Kasumi-1 (cell line): ENCODE measurements around the gene ATG16L2.

Experiments used
- DNase-seq, 2 experiments: peaks; one replicate each; lab custom pipeline; 2025; lab: John Stamatoyannopoulos, UW

Gene ATG16L2, protein sequence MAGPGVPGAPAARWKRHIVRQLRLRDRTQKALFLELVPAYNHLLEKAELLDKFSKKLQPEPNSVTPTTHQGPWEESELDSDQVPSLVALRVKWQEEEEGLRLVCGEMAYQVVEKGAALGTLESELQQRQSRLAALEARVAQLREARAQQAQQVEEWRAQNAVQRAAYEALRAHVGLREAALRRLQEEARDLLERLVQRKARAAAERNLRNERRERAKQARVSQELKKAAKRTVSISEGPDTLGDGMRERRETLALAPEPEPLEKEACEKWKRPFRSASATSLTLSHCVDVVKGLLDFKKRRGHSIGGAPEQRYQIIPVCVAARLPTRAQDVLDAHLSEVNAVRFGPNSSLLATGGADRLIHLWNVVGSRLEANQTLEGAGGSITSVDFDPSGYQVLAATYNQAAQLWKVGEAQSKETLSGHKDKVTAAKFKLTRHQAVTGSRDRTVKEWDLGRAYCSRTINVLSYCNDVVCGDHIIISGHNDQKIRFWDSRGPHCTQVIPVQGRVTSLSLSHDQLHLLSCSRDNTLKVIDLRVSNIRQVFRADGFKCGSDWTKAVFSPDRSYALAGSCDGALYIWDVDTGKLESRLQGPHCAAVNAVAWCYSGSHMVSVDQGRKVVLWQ

GRCh38 chr11:72814286-72815109 is at the start of gene ATG16L2:
TSS of gene ATG16L2 (plus strand) at chr11:72814411. CDS start at chr11:72814446, 35 bp downstream.
- peak; percentile 61 to 69 for DNase-seq

DNA sequence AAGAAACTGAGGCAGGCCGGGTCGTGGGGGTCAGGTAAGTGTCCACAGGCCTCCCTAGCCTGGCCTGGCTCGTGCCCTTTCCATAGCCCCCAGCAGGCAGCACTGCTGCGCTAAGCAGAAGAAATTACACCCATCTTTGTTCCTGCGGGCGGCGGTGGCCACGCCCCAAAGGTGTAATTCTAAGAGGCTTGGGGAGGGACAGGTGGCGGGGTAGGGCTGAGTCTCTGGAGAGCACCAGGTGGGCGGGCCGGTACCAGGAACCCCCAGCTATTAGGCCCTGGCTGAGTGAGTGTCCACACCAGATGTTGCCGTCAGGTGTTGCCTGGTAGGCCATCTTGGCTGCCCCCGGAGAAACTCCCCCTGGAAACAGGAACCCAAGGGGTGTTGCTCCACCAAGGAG is 49.7 kb upstream of the ATG16L2 start:
- no peak for DNase-seq

DNA sequence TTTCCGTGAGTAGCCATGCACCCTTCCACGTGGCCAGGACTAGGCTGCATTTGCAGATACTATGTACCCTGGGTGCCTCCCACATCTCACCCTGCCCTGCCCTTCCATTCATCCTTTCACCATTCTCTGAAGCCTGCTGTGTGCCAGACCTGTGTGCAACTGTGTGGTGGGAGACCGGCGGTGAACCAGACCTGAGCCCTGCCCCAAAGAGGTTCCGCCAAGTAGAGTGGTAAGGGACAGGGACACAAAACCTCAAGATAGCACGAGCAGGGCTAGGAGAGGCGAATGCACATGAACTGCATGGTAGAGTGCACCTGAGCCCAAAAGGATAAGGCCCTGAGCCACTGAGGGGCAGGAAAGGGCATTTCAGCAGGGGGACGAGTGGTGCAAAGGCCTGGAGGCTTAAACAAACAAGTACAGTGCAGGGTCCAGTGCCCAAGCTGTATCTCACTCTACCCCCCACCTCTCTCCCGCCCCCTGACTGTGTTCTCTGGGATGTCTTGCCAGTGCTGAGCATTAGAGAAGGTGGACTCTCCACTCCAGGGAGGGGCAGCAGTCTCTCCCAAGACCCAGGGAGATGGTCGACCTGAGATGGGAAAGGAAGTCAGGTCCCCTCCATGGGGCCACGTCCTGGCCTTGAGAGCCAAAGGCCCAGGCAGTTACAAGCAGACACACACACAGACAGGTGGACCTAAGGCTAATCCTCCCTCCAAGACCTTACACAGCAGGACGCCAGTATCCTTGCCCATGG is 47.9 kb upstream of the ATG16L2 start:
- no peak for DNase-seq

DNA sequence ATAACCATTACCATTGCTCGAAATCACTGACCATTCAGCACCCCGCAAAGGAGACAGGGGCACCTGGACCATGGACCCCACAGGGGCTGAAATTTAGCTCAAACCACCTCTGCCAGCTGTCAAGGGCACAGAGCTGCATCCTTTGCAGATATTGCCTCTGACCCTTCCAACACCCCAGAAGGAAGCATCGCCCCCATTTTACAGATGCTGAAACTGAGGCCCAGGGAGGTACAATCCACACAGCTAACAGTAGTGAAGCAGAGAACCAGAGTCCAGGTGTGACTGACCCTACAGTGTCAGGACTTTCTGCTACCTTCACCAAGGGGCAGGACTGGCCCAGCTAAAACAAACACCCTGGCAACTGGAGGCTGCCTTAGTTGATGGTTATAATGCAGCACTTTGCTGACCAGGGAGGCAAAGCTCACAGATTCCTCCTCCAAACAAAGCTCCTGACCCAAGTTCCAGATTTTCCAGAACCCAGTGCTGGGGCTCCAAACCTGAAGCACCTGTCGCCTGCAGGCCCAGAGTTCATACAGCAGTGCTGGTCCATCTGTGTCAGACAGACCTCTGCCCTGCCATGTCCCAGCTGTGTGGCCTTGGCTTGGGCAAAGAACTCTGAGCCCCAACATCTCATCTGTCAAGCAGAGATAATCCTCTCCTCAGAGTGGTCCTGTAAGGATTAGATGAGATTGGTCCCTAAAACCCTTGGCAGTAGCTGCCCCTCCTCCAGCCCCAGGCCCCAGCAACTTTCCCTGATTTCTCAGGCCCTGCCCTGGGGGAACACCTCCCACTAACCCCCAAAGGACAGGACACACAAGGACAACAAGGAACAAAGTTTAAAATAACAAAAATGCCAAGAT is 46.8 kb upstream of the ATG16L2 start:
- no peak for DNase-seq

GRCh38 chr11:72768581-72768980 is 45.6 kb upstream of the ATG16L2 start:
- no peak for DNase-seq

GRCh38 chr11:72769680-72770079 is 44.5 kb upstream of the ATG16L2 start:
- DNase-seq: no peak

GRCh38 chr11:72770799-72771198 is 43.4 kb upstream of the ATG16L2 start:
- DNase-seq: no peak

DNA sequence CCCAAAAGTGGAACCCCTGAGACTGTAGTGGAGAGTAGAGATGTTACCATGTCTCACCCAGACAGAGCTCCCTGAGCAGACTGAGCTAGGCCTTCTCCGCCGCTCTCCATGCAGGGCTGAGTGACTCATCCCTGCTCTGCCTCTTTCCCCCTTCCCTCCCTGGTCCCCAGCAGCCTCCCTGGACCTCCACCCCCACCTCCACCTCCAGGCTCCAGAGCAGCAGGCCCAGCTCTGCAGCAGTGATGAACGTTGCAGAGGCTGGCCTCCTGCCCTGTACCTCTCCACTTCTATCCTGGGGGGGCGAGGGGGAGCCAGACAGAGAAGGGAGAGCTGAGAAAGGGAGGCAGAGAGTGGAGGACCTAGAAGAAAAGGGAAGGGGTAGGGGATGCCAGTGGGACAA is 42.7 kb upstream of the ATG16L2 start:
- DNase-seq: peak; percentile 18 to 25

- no peak for DNase-seq
These were observed 42.2 kb upstream of the ATG16L2 start for GRCh38 chr11:72772059-72772458.

DNA sequence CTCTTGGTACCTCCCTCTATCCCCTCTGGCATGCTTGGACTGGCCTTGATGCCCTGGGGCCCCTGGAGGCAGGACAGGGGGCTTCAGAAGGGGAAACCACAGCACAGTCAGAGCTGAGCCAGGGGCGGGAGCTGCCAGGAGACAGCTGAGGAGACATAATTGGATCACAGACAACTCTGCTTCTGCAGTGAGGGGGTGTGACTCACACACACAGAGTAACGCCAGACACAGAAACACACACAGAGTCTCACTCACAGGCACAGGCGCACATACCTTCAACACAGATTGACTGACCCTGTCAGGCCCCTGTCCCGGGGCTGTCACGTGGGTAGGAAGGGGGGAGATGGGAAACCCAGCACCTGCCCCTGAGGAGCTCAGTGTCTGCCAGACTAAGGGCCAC is 40.9 kb upstream of the ATG16L2 start:
- peak; percentile 50 to 55 for DNase-seq

DNA sequence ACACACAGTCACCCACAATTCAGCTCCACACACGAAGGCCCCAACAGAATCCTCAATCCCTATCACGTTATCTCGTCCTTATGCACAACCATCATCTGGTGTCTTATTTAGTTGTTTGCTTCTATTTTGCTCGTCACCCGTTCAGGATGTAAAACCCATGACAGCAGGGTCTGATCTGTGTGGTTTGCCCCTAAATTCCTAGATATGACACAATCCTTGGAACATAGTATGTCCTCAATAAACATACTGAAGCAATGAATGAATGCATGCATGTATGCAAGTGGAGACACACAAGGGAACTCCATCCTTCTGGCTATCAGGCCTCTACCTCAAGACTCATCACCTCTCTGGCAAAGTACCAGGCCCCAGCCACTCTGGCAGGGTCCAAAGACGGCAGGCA is 40.5 kb upstream of the ATG16L2 start:
- DNase-seq: no peak

GRCh38 chr11:72774499-72774898 is 39.7 kb upstream of the ATG16L2 start:
- no peak for DNase-seq

DNA sequence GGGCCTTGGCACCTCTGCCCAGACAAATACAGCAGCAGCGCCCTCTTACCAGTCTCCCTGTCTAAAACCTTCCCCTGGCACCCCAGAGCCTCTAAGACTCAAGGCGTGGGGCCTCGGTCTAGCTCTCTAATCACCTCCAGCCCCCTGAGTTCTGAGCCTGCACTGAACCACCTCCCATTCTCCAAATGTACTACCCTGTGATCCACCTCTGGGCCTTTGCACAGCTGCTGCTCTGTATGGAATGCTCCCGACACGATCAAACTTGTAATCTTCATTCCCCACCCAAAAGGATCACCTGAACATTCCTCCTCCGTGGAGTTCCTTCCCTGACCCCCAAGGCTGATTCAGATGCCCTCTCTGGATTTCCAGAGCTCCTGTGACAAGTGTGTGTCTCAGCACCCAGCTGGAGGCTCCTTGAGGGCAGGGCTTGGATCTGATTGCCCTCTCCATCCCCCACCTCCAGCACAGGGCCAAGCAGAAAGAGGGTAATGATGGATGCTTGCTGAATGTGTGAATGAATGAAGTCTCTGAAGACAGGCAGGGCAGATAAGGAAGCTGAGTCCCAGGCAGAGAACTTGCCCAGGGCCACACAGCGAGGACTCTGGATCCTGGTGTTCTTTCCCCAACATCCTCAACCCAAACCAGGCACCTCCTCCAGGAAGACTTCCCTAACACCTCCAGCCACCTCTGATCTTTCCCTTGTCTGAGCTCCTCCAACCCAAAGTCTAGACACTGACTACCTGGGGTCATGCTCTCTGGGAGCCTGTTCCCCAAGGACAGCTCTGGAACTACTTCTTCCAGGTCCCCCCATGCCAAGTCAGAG is 38.7 kb upstream of the ATG16L2 start:
- no peak for DNase-seq

- DNase-seq: no peak
These were observed 37.9 kb upstream of the ATG16L2 start for GRCh38 chr11:72776117-72776843.

GRCh38 chr11:72776844-72777754 is 37.1 kb upstream of the ATG16L2 start:
- no peak for DNase-seq

DNA sequence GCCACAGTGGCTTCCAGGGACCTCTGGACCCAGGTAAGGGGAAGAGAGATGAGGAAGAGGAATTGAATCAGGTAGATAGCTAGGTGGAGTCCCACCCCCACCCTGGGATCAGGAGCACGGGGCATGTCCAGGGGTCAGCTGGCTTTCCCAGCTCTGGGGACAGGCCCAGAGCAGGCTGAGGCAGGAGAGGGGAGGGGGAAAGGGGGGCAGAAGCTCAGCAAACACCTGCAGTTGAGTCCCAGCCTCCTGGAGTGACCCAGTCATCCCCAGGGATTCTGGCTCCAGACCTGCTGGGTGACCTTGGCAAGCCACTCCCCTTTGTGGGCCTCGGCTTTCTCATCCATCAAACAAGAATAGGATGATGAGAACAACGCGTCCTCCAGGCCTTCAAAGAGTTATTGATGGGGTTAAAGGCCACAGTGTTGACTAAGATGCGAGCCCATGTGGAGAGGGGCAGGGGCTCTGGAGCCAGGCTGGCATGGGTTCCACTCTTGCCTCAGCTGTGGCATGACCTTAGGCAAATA is 36.4 kb upstream of the ATG16L2 start:
- no peak for DNase-seq

- DNase-seq: no peak
These were observed 35.4 kb upstream of the ATG16L2 start for GRCh38 chr11:72778535-72779494.
